Natural killer cell (primary cell): Measurements from ENCODE around the gene RSPH1. TPM values are rescaled to one million over a fixed set of nuclear protein-coding genes. Genes with fewer than 3 reads are reported as not detected.
A peak's percentile ranks its signal among the peaks of the same experiment; 100 is the strongest.

Experiments used
- ATAC-seq, 3 donors: fragments of 150-1000 bp in 2 of 3; fragments of 200-7000 bp in 1 of 3; cut with Tn5 transposase; 1 replicate in 1 of 3; 2 replicates in 2 of 3; pipeline ENCODE4 v1.10.0; 2021; ENCODE audit warnings: mild to moderate bottlenecking in 2 of 3, moderate library complexity in 2 of 3
- DNase-seq, 2 donors: peaks; one replicate each; pipeline versions ENCODE4 v3.0.0 to v3.0.0-alpha.2; 2013 to 2021; ENCODE audit warnings: mixed read lengths in 1 of 2
- H3K27ac ChIP-seq: one replicate; pipeline ENCODE4 v1.5.1; 2013; ENCODE audit warnings: mild to moderate bottlenecking, low read length
- H3K27me3 ChIP-seq: one replicate; pipeline ENCODE4 v1.6.1; 2013; ENCODE audit warnings: low read length; ENCODE audit not compliant: control insufficient read depth, insufficient read depth
- H3K36me3 ChIP-seq: one replicate; pipeline ENCODE4 v1.6.1; 2013; ENCODE audit warnings: low read length; ENCODE audit not compliant: control insufficient read depth, insufficient read depth
- H3K4me1 ChIP-seq: one replicate; pipeline ENCODE4 v1.6.1; 2013; ENCODE audit warnings: low read length; ENCODE audit not compliant: control insufficient read depth, insufficient read depth
- H3K4me3 ChIP-seq: one replicate; pipeline ENCODE4 v1.5.1; 2013; ENCODE audit warnings: low read length
- H3K9me3 ChIP-seq: one replicate; pipeline ENCODE4 v1.6.1; 2013; ENCODE audit warnings: low read length; ENCODE audit not compliant: control insufficient read depth, insufficient read depth
- H3K27ac Mint-ChIP-seq, 2 donors: one replicate each; pipeline ENCODE4 v1.8.0; 2022; ENCODE audit warnings: mild to moderate bottlenecking in 2 of 2, mixed read lengths in 2 of 2, moderate library complexity in 1 of 2
- H3K27me3 Mint-ChIP-seq, 2 donors: one replicate each; pipeline ENCODE4 v1.8.0; 2022; ENCODE audit warnings: low read depth in 2 of 2, mixed read lengths in 2 of 2
- H3K36me3 Mint-ChIP-seq: one replicate; pipeline ENCODE4 v1.8.0; 2022; ENCODE audit warnings: mixed read lengths
- H3K4me1 Mint-ChIP-seq, 2 donors: one replicate each; pipeline ENCODE4 v1.8.0; 2022; ENCODE audit warnings: mixed read lengths in 2 of 2
- H3K4me3 Mint-ChIP-seq: one replicate; pipeline ENCODE4 v1.8.0; 2022; ENCODE audit warnings: mild to moderate bottlenecking, moderate library complexity, mixed read lengths
- H3K9me3 Mint-ChIP-seq, 2 donors: one replicate each; pipeline ENCODE4 v1.8.0; 2022; ENCODE audit warnings: mixed read lengths in 2 of 2
- WGBS: methylation state at CpG from one replicate; pipeline ENCODE4 v1.1.7; 2013; ENCODE audit warnings: missing lambda C conversion rate; ENCODE audit not compliant: insufficient coverage; 5-methylcytosine and 5-hydroxymethylcytosine counted together
- intact Hi-C: fragments of 100-400 bp; cut with micrococcal nuclease; formaldehyde crosslinking; loops from one replicate; pipeline ENCODE4 v1.14.2; 2022
- total RNA-seq, 4 donors: library from RNA; stranded (reverse); fragments of 120-200 nt in 1 of 4; gene quantifications; one replicate each; pipeline versions ENCODE4 v1.2.3 to v1.2.4, GENCODE V29; 2013 to 2022
- TF ChIP-seq, protein P1 (sequence below): fragments of 200-600 bp; IDR thresholded peaks from one replicate; pipeline ENCODE4 v1.8.0; 2022; ENCODE audit warnings: antibody characterized with exemption

The RSPH1 gene
- total RNA-seq, result under 1 TPM in 1 of 3 donors, not detected in 2; 0.16 TPM
- 0.16 TPM for total RNA-seq (2013)

DNA sequence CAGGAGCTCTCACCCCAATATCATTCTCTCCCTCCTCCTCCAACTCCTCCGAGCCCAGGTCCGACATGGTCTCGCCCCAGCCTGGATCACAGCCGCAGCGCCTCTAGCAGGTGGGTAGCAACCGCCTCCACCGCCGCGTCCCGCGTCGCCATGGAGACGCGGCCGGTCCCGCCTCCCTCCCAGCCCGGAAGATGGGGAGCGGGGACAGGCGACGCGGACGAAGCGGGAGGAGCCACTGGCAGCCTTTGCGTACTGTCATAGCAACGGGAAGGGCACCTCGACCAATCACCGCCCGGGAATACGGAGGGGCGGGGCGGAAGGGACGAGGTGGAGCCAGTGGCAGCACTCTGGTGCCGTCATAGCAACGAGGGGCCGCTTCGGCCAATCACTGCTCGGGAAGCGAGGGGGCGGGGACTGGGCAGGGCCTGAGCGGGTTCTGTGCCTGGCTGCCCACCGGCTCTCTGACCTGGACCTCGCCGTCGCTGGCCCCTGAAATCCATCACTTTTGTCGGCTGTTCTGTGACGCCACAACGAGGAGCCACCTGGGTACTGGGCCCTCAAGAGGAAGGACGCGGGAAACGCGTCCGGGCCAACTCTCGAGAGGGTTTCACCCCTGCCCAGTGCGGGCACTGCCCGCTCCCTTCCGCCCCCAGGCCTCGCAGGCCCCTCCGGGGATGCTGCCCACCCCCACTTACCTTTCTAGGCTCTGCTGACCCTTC is at the start of gene RSPH1:
RSPH1 (minus strand) TSS at position 105 of the 719 bp plus-strand sequence; CDS start at position 67, 38 bp downstream.
- no peaks in the 10 kb centered on the region for H3K36me3 ChIP-seq
- H3K27me3 Mint-ChIP-seq, result peaks cover 5 to 9% of the 10 kb centered on the region in 2 donors
- H3K36me3 Mint-ChIP-seq, result no peaks in the 10 kb centered on the region
- no peaks in the 10 kb centered on the region for H3K9me3 Mint-ChIP-seq
- peak; percentile 95 to 99 (median 96) for ATAC-seq
- H3K4me3 ChIP-seq, result peak within 1 kb of the TSS; percentile 48
- peak within 1 kb of the TSS; percentile 65 for H3K27ac ChIP-seq
- under 1% methylated on average over 58 of the region's 58 CpGs for WGBS
- peak; percentile 98 to 99 for DNase-seq
- peak within 1 kb of the TSS; percentile 94 for H3K4me3 Mint-ChIP-seq
- peaks cover 17% of the 10 kb centered on the region for H3K4me1 ChIP-seq
- intact Hi-C loops, result loop anchor here (2.0 kb wide), 1 partner anchor 31 kb away; no protein-coding TSS in a partner anchor
- peaks cover 13 to 15% of the 10 kb centered on the region in 2 donors for H3K4me1 Mint-ChIP-seq
- TF ChIP-seq, protein P1, sequence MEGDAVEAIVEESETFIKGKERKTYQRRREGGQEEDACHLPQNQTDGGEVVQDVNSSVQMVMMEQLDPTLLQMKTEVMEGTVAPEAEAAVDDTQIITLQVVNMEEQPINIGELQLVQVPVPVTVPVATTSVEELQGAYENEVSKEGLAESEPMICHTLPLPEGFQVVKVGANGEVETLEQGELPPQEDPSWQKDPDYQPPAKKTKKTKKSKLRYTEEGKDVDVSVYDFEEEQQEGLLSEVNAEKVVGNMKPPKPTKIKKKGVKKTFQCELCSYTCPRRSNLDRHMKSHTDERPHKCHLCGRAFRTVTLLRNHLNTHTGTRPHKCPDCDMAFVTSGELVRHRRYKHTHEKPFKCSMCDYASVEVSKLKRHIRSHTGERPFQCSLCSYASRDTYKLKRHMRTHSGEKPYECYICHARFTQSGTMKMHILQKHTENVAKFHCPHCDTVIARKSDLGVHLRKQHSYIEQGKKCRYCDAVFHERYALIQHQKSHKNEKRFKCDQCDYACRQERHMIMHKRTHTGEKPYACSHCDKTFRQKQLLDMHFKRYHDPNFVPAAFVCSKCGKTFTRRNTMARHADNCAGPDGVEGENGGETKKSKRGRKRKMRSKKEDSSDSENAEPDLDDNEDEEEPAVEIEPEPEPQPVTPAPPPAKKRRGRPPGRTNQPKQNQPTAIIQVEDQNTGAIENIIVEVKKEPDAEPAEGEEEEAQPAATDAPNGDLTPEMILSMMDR, result no peak
- H3K9me3 ChIP-seq, result no peaks in the 10 kb centered on the region
- no peaks in the 10 kb centered on the region for H3K27me3 ChIP-seq
- peak within 1 kb of the TSS; percentile 90 for H3K27ac Mint-ChIP-seq

DNA sequence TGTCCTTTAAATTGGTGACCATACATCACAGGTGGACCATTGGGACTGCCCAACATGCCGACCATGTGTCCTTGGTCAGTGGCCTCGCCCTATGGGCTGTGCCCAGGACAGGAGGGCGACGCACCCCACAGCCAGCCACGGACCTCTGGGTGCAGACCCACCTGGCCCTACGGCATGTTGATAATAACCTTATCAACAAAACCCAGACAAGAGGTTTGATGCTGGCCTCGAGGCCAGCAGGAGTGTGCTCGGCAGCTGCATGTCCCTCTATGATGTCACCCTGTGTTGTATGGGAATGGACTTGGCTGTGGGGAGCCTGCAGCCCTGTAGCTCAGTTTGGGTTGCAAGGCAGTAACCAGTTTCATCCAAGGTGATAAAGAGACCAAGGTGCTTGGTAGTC is 49.7 kb upstream of the RSPH1 start:
- WGBS, result 85% methylated on average over 8 of the region's 8 CpGs

DNA sequence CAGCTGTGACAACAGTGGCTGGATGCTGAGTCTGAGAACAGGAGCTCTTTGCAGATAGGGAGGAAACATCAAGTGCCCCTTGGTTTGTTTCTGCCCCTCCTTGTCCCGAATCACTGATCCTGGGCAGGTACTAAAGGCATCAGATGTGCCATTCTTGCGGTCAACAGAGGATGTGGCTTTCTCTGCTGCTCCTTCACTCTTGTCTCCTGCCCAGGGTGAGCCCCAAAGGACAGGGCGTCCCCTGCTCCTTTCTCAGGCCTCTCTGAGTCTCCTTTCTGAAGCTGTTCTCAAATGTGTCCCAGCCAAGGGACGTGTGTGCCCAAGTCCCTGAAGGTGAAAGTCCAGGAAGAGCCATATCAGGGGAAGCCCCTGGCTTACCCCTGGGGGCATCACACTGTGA is 49.3 kb upstream of the RSPH1 start:
- peaks cover 35% of the 10 kb centered on the region for H3K36me3 ChIP-seq
- no peaks in the 10 kb centered on the region for H3K27me3 ChIP-seq
- WGBS, result 70% methylated on average over 4 of the region's 4 CpGs
- DNase-seq, result no peak
- H3K9me3 Mint-ChIP-seq, result no peaks in the 10 kb centered on the region
- peaks cover 21% of the 10 kb centered on the region for H3K36me3 Mint-ChIP-seq
- H3K4me1 Mint-ChIP-seq, result peaks cover 7 to 11% of the 10 kb centered on the region in 2 donors
- H3K27me3 Mint-ChIP-seq, result no peaks in the 10 kb centered on the region
- H3K4me1 ChIP-seq, result peaks cover 14% of the 10 kb centered on the region
- H3K27ac Mint-ChIP-seq, result peak overlapping the region in 1 of 2 donors; percentile 22
- ATAC-seq, result peak in 1 of 3 donors; percentile 44
- TF ChIP-seq, protein P1, result no peak
- H3K4me3 ChIP-seq, result no peak overlapping the region
- H3K9me3 ChIP-seq, result no peaks in the 10 kb centered on the region
- no peak overlapping the region for H3K27ac ChIP-seq
- intact Hi-C loops, result no loop called here
- no peak overlapping the region for H3K4me3 Mint-ChIP-seq

More for the DNA sequence above, 49.7 kb upstream of the RSPH1 start:
- TF ChIP-seq, protein P1, result no peak
- ATAC-seq, result no peak
- intact Hi-C loops, result no loop called here
- Mint-ChIP-seq H3K36me3 (peaks cover 21% of the 10 kb centered on the region), H3K9me3 (no peaks in the 10 kb centered on the region), H3K27me3 (no peaks in the 10 kb centered on the region), H3K27ac (no peak overlapping the region), H3K4me3 (no peak overlapping the region), H3K4me1 (peaks cover 7 to 11% of the 10 kb centered on the region in 2 donors)
- Histone ChIP-seq H3K4me3 (no peak overlapping the region), H3K4me1 (peaks cover 14% of the 10 kb centered on the region), H3K36me3 (peaks cover 37% of the 10 kb centered on the region), H3K27me3 (no peaks in the 10 kb centered on the region), H3K9me3 (no peaks in the 10 kb centered on the region), H3K27ac (no peak overlapping the region)
- DNase-seq, result no peak
